GM12878 (cell line): ENCODE results near the gene ZSCAN4. TPM values are rescaled to one million over a fixed set of nuclear protein-coding genes. Genes with fewer than 3 reads are reported as not detected.
A peak's percentile ranks its signal among the peaks of the same experiment; 100 is the strongest.

Source experiments
- CREB1 ChIP-seq: IDR thresholded peaks from 2 replicates; pipeline ENCODE4 v1.6.1; 2012; ENCODE audit warnings: low read depth, mild to moderate bottlenecking, inconsistent platforms
- CUX1 ChIP-seq: IDR thresholded peaks from 2 replicates; pipeline ENCODE4 v1.6.1; 2012; ENCODE audit warnings: improper control_type of control experiment, low read depth, low read length; ENCODE audit not compliant: insufficient replicate concordance
- GATAD2B ChIP-seq: fragments of 450-650 bp; conservative IDR thresholded peaks from 2 replicates; pipeline ENCODE4 v1.6.1; 2017; ENCODE audit warnings: low read depth, mild to moderate bottlenecking, moderate library complexity
- IKZF1 ChIP-seq: fragments of 450-650 bp; conservative IDR thresholded peaks from 2 replicates; pipeline ENCODE4 v1.6.1; 2017; ENCODE audit warnings: antibody characterized with exemption, mild to moderate bottlenecking
- NR2C2 ChIP-seq: IDR thresholded peaks from 2 replicates; pipeline ENCODE4 v1.6.1; 2011; ENCODE audit warnings: borderline replicate concordance, low read depth; ENCODE audit not compliant: control insufficient read depth, insufficient read length
- POLR2AphosphoS2 ChIP-seq: IDR thresholded peaks from 2 replicates; pipeline ENCODE4 v1.6.1; 2011; ENCODE audit warnings: low read depth, mild to moderate bottlenecking, low read length, improper control_type of control experiment, moderate library complexity
- RAD51 ChIP-seq: fragments of 450-650 bp; IDR thresholded peaks from 2 replicates; pipeline ENCODE4 v1.6.1; 2016; ENCODE audit warnings: moderate library complexity, mild to moderate bottlenecking, inconsistent platforms
- SREBF2 ChIP-seq: IDR thresholded peaks from 2 replicates; pipeline ENCODE4 v1.6.1; 2012; ENCODE audit warnings: mild to moderate bottlenecking, low read length
- STAT3 ChIP-seq: IDR thresholded peaks from 2 replicates; pipeline ENCODE4 v1.6.1; 2011; ENCODE audit warnings: low read depth, low read length, improper control_type of control experiment
- YY1 ChIP-seq: IDR thresholded peaks from 2 replicates; pipeline ENCODE4 v1.6.1; 2011; ENCODE audit warnings: low read depth, mild to moderate bottlenecking, low read length
- ZBTB4 ChIP-seq: fragments of 450-650 bp; formaldehyde crosslinking; IDR thresholded peaks from 2 replicates; pipeline ENCODE4 v1.4.0; 2022; ENCODE audit warnings: mild to moderate bottlenecking, moderate library complexity
- ZNF274 ChIP-seq: IDR thresholded peaks from one replicate; pipeline ENCODE4 v1.8.0; 2011; ENCODE audit not compliant: insufficient read length, insufficient read depth
- ZNF384 ChIP-seq: IDR thresholded peaks from 2 replicates; pipeline ENCODE4 v1.6.1; 2012; ENCODE audit warnings: low read depth, mild to moderate bottlenecking, low read length, improper control_type of control experiment, borderline replicate concordance
- polyA plus RNA-seq, 11 experiments: library from polyadenylated mRNA; depleted of rRNA in 4 of 11; unstranded in 6 of 11; stranded (reverse) in 5 of 11; fragments of >200 nt; fragmentation: Nextera tagmentation in 4 of 11; fragmentation: Illumina TruSeq in 1 of 11; extraction: Ambion mirVana in 4 of 11; extraction: Trizol in 1 of 11; gene quantifications; 1 replicate in 1 of 11; 2 replicates in 10 of 11; pipeline versions ENCODE4 v1.2.1 to v1.2.3, GENCODE V29; 2011 to 2016; ENCODE audit warnings: inconsistent platforms in 2 of 11, missing spikeins in 2 of 11, low read depth in 1 of 11
- total RNA-seq, 4 experiments: library from RNA; depleted of rRNA in 3 of 4; stranded (reverse); fragments of >200 nt in 3 of 4; fragmentation: Illumina TruSeq in 1 of 4; extraction: Trizol in 1 of 4; gene quantifications; 2 replicates each; pipeline versions ENCODE4 v1.2.1 to v1.2.3, GENCODE V29; 2013 to 2021
- TF ChIP-seq, protein P1 (sequence below): fragments of 450-650 bp; IDR thresholded peaks from 2 replicates; pipeline ENCODE4 v1.6.1; 2017; ENCODE audit warnings: mild to moderate bottlenecking, moderate library complexity
- TF ChIP-seq, protein P2 (sequence below): fragments of 150-350 bp; IDR thresholded peaks from 2 replicates; pipeline ENCODE4 v1.6.1; 2014; ENCODE audit warnings: mild to moderate bottlenecking, low read depth, low read length

ZSCAN4 gene
- total and polyA plus RNA-seq, 10 of the 15 experiments (the other 5 are each of a cell fraction or from before 2014, with no cell fraction given) = 0.04 to 0.10 (median 0.06) TPM; not detected in 7

GRCh38 chr19:57708641-57709361 lies 40.1 kb downstream of the ZSCAN4 start, which contains the start of gene ZNF154 (continued):
- TF ChIP-seq CUX1 (no peak), ZNF384 (no peak), POLR2AphosphoS2 (no peak), RAD51 (no peak), ZBTB4 (CRISPR knock-in tag) (no peak), ZNF274 (no peak), CREB1 (0 out of 2 replicates have a peak, but pooled peaks have one; percentile 43), IKZF1 (0 out of 2 replicates have a peak, but pooled peaks have one; percentile 25), YY1 (peak; percentile 92), GATAD2B (no peak), STAT3 (no peak), NR2C2 (no peak), SREBF2 (no peak)
- TF ChIP-seq, protein P1, sequence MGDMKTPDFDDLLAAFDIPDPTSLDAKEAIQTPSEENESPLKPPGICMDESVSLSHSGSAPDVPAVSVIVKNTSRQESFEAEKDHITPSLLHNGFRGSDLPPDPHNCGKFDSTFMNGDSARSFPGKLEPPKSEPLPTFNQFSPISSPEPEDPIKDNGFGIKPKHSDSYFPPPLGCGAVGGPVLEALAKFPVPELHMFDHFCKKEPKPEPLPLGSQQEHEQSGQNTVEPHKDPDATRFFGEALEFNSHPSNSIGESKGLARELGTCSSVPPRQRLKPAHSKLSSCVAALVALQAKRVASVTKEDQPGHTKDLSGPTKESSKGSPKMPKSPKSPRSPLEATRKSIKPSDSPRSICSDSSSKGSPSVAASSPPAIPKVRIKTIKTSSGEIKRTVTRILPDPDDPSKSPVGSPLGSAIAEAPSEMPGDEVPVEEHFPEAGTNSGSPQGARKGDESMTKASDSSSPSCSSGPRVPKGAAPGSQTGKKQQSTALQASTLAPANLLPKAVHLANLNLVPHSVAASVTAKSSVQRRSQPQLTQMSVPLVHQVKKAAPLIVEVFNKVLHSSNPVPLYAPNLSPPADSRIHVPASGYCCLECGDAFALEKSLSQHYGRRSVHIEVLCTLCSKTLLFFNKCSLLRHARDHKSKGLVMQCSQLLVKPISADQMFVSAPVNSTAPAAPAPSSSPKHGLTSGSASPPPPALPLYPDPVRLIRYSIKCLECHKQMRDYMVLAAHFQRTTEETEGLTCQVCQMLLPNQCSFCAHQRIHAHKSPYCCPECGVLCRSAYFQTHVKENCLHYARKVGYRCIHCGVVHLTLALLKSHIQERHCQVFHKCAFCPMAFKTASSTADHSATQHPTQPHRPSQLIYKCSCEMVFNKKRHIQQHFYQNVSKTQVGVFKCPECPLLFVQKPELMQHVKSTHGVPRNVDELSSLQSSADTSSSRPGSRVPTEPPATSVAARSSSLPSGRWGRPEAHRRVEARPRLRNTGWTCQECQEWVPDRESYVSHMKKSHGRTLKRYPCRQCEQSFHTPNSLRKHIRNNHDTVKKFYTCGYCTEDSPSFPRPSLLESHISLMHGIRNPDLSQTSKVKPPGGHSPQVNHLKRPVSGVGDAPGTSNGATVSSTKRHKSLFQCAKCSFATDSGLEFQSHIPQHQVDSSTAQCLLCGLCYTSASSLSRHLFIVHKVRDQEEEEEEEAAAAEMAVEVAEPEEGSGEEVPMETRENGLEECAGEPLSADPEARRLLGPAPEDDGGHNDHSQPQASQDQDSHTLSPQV = no peak
- TF ChIP-seq, protein P2, sequence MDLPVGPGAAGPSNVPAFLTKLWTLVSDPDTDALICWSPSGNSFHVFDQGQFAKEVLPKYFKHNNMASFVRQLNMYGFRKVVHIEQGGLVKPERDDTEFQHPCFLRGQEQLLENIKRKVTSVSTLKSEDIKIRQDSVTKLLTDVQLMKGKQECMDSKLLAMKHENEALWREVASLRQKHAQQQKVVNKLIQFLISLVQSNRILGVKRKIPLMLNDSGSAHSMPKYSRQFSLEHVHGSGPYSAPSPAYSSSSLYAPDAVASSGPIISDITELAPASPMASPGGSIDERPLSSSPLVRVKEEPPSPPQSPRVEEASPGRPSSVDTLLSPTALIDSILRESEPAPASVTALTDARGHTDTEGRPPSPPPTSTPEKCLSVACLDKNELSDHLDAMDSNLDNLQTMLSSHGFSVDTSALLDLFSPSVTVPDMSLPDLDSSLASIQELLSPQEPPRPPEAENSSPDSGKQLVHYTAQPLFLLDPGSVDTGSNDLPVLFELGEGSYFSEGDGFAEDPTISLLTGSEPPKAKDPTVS = no peak
